ENCODE measurements around the gene HS2ST1. TPM values are rescaled to one million over a fixed set of nuclear protein-coding genes. Genes with fewer than 3 reads are reported as not detected.
"Not testable (repeated sequence)": the region's sequence is repeated elsewhere in the genome, so short reads cannot be mapped to it uniquely, and the experiment has no call there.

The HS2ST1 gene
- total and polyA plus RNA-seq, 2 donors (not counting 1 experiment from before 2014, with no cell fraction given): 19.2 to 22.5 TPM

DNA sequence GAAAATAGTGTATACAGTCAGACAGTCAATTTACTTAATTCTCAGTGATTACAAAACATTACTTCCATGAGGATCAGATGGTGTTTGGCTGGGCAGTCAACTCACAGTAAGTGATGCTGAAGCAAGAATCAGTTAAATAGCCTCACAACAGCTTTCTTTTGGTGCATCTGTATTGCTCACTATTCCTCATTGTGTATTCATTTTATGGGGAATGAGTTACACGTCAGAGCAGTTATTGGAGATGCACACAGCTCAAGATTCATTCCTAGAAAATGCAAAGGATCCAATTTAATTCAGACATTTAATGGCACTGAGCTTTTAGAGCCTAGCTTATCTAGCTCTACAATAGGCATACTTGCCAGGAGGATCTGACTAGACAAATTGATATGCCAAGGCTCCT lies 150.6 kb downstream of the HS2ST1 start:
- Histone ChIP-seq H3K9me3 (ENCODE audit: control insufficient read depth, insufficient read depth, low read depth, low read length) (no peaks in the 10 kb centered on the region), H3K4me2 (ENCODE audit: extremely low read depth, insufficient read depth, low read length) (no peak overlapping the region), H3K36me3 (ENCODE audit: control insufficient read depth, insufficient read depth, low read length) (no peaks in the 10 kb centered on the region), H4K20me1 (ENCODE audit: control insufficient read depth, extremely low read depth, insufficient read depth, low read length) (no peaks in the 10 kb centered on the region), H3K27me3 (ENCODE audit: control insufficient read depth, insufficient read depth, low read length) (no peaks in the 10 kb centered on the region), H3K27ac (ENCODE audit: insufficient read depth, low read length) (no peak overlapping the region), H3K4me3 (replicated peaks in 1 of 4; ENCODE audit: control extremely low read depth in 1 of 4, insufficient read depth in 1 of 4, low read depth in 3 of 4, low read length in 4 of 4) (no peak overlapping the region), H3K9ac (ENCODE audit: insufficient read depth, low read length) (no peak overlapping the region), H3K4me1 (ENCODE audit: control insufficient read depth, extremely low read depth, insufficient read depth, low read length) (no peaks in the 10 kb centered on the region), H2AFZ (ENCODE audit: low read length) (no peak overlapping the region), H3K79me2 (ENCODE audit: control insufficient read depth, insufficient read depth, low read length) (no peaks in the 10 kb centered on the region)
- DNase-seq (ENCODE audit: low read depth in 2 of 2): no peak
- TF ChIP-seq, protein P1, sequence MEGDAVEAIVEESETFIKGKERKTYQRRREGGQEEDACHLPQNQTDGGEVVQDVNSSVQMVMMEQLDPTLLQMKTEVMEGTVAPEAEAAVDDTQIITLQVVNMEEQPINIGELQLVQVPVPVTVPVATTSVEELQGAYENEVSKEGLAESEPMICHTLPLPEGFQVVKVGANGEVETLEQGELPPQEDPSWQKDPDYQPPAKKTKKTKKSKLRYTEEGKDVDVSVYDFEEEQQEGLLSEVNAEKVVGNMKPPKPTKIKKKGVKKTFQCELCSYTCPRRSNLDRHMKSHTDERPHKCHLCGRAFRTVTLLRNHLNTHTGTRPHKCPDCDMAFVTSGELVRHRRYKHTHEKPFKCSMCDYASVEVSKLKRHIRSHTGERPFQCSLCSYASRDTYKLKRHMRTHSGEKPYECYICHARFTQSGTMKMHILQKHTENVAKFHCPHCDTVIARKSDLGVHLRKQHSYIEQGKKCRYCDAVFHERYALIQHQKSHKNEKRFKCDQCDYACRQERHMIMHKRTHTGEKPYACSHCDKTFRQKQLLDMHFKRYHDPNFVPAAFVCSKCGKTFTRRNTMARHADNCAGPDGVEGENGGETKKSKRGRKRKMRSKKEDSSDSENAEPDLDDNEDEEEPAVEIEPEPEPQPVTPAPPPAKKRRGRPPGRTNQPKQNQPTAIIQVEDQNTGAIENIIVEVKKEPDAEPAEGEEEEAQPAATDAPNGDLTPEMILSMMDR (conservative IDR thresholded peaks at IDR 0.05 in 1 of 2, IDR thresholded peaks at IDR 0.05 in 1 of 2; ENCODE audit: low read depth in 1 of 2, low read length in 2 of 2): no peak
- TF ChIP-seq EZH2 (IDR thresholded peaks at IDR 0.05; ENCODE audit: low read length, missing control alignments): no peak

DNA sequence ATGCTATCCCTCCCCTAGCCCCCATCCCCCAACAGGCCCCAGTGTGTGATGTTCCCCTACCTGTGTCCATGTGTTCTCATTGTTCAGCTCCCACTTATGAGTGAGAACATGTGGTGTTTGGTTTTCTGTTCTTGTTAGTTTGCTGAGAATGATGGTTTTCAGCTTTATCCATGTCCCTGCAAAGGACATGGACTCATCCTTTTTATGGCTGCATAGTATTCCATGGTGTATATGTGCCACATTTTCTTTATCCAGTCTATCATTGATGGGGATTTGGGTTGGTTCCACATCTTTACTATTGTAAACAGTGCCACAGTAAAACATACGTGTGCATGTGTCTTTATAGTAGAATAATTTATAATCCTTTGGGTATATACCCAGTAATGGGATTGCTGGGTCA lies 152.3 kb downstream of the HS2ST1 start:
- DNase-seq (ENCODE audit: low read depth in 2 of 2): not testable (repeated sequence)

GRCh38 chr1:87072411-87072810 lies 158.0 kb downstream of the HS2ST1 start:
- no peak overlapping the region for H2AFZ ChIP-seq (ENCODE audit: low read length)
- TF ChIP-seq EZH2 (IDR thresholded peaks at IDR 0.05; ENCODE audit: low read length, missing control alignments): no peak
- TF ChIP-seq, protein P1 (conservative IDR thresholded peaks at IDR 0.05 in 1 of 2, IDR thresholded peaks at IDR 0.05 in 1 of 2; ENCODE audit: low read depth in 1 of 2, low read length in 2 of 2): no peak
- H3K4me1 ChIP-seq (ENCODE audit: control insufficient read depth, extremely low read depth, insufficient read depth, low read length): no peaks in the 10 kb centered on the region
- no peaks in the 10 kb centered on the region for H3K79me2 ChIP-seq (ENCODE audit: control insufficient read depth, insufficient read depth, low read length)
- no peaks in the 10 kb centered on the region for H3K36me3 ChIP-seq (ENCODE audit: control insufficient read depth, insufficient read depth, low read length)
- no peak for DNase-seq (ENCODE audit: low read depth in 2 of 2)
- no peaks in the 10 kb centered on the region for H3K27me3 ChIP-seq (ENCODE audit: control insufficient read depth, insufficient read depth, low read length)
- no peaks in the 10 kb centered on the region for H3K9me3 ChIP-seq (ENCODE audit: control insufficient read depth, insufficient read depth, low read depth, low read length)
- H3K27ac ChIP-seq (ENCODE audit: insufficient read depth, low read length): no peak overlapping the region
- H3K4me3 ChIP-seq (replicated peaks in 1 of 4; ENCODE audit: control extremely low read depth in 1 of 4, insufficient read depth in 1 of 4, low read depth in 3 of 4, low read length in 4 of 4): no peak overlapping the region
- H3K9ac ChIP-seq (ENCODE audit: insufficient read depth, low read length): no peak overlapping the region
- H4K20me1 ChIP-seq (ENCODE audit: control insufficient read depth, extremely low read depth, insufficient read depth, low read length): no peaks in the 10 kb centered on the region
- H3K4me2 ChIP-seq (ENCODE audit: extremely low read depth, insufficient read depth, low read length): no peak overlapping the region

More for the DNA sequence above, 152.3 kb downstream of the HS2ST1 start:
- H3K79me2 ChIP-seq (ENCODE audit: control insufficient read depth, insufficient read depth, low read length); H3K36me3 ChIP-seq (ENCODE audit: control insufficient read depth, insufficient read depth, low read length); H3K4me1 ChIP-seq (ENCODE audit: control insufficient read depth, extremely low read depth, insufficient read depth, low read length); H3K9ac ChIP-seq (ENCODE audit: insufficient read depth, low read length); H3K4me2 ChIP-seq (ENCODE audit: extremely low read depth, insufficient read depth, low read length); H4K20me1 ChIP-seq (ENCODE audit: control insufficient read depth, extremely low read depth, insufficient read depth, low read length); H3K4me3 ChIP-seq (replicated peaks in 1 of 4; ENCODE audit: control extremely low read depth in 1 of 4, insufficient read depth in 1 of 4, low read depth in 3 of 4, low read length in 4 of 4); H3K9me3 ChIP-seq (ENCODE audit: control insufficient read depth, insufficient read depth, low read depth, low read length); H3K27me3 ChIP-seq (ENCODE audit: control insufficient read depth, insufficient read depth, low read length); H2AFZ ChIP-seq (ENCODE audit: low read length); H3K27ac ChIP-seq (ENCODE audit: insufficient read depth, low read length): not testable (repeated sequence)
